ENCODE measurements around the gene ITGAX. TPM values are rescaled to one million over a fixed set of nuclear protein-coding genes. Genes with fewer than 3 reads are reported as not detected.
"Not testable (repeated sequence)": the region's sequence is repeated elsewhere in the genome, so short reads cannot be mapped to it uniquely, and the experiment has no call there.

The ITGAX gene
- total RNA-seq, 1 experiment from 2014 or later, result not detected

DNA sequence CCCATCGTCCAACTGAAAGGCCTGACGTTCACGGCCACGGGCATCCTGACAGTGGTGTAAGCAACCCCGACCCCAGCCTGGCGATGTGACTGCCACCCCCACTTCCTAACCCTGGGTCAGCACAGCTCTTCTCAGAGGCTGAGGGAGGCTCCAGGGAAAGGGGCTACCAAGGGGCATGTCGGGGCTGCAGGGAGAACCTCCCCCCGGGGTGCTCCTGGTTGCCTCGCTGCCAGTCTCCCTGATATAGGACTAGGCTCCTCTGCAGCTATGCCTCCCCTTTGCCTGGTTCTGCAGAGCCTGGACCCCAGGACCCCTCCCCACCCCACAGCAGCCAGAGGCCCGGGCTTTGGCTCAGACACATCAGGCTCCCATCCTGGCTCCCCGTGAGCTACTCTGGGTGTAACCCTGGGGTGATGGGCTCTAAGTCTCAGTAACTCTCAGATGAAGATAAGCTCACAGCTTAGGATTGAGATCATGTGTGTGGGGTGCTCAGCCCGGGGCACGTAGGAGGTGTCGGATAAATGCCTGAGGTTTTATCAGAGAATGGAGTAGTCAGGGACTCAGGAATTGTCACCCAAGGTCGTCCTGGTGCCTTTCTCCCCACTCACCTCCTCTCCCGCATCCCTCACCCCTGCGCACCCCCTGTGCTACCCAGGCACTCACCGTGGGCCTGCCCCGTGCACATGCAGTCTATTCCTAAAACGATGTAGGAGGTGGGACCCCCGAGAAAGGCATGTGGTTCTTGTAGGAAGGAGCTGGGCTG lies 48.8 kb downstream of the ITGAX start:
- Histone ChIP-seq H3K27ac (no peak overlapping the region), H3K9me3 (replicated peaks) (no peaks in the 10 kb centered on the region), H3K4me3 (peak overlapping the region; percentile 46), H3K36me3 (no peaks in the 10 kb centered on the region), H3K27me3 (0 out of 2 replicates have a peak, but pooled peaks cover 2% of the 10 kb centered on the region), H3K4me1 (no peaks in the 10 kb centered on the region)
- no peak for DNase-seq

GRCh38 chr16:31404353-31405064 lies 49.5 kb downstream of the ITGAX start:
- H3K4me1 ChIP-seq, result no peaks in the 10 kb centered on the region
- no peaks in the 10 kb centered on the region for H3K9me3 ChIP-seq (replicated peaks)
- peak overlapping the region; percentile 46 for H3K4me3 ChIP-seq
- peak; percentile 22 to 50 for DNase-seq
- no peak overlapping the region for H3K27ac ChIP-seq
- no peaks in the 10 kb centered on the region for H3K36me3 ChIP-seq
- H3K27me3 ChIP-seq, result 0 out of 2 replicates have a peak, but pooled peaks cover 2% of the 10 kb centered on the region

GRCh38 chr16:31407406-31407805 lies 52.4 kb downstream of the ITGAX start:
- DNase-seq, result no peak
- Histone ChIP-seq H3K9me3 (replicated peaks) (no peaks in the 10 kb centered on the region), H3K4me1 (no peaks in the 10 kb centered on the region), H3K27me3 (peaks cover 8% of the 10 kb centered on the region; the same call in 1 of the 2 replicates), H3K36me3 (no peaks in the 10 kb centered on the region), H3K4me3 (no peak overlapping the region), H3K27ac (no peak overlapping the region)

DNA sequence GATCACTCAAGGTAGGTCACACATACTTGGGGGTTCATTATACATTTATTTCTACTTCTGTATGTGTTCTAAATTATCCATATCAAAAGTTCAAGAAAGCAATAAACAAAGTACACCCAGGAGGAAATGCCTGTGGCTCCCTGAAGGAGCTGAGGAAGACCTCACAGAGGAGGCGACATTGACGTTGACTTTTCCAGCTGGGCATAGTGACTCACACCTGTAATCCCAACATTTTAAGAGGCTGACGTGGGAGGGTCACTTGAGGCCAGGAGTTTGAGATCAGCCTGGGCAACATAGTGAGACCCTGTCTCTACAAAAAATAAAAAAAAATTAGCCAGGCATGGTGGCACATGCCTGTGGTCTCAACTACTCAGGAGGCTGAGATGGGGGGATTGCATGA lies 54.5 kb downstream of the ITGAX start:
- H3K27ac ChIP-seq, result no peak overlapping the region
- H3K36me3 ChIP-seq, result no peaks in the 10 kb centered on the region
- DNase-seq, result no peak
- H3K4me3 ChIP-seq, result no peak overlapping the region
- peaks cover 8% of the 10 kb centered on the region; the same call in 1 of the 2 replicates for H3K27me3 ChIP-seq
- no peaks in the 10 kb centered on the region for H3K9me3 ChIP-seq (replicated peaks)
- no peaks in the 10 kb centered on the region for H3K4me1 ChIP-seq

- Histone ChIP-seq H3K4me3 (no peak overlapping the region), H3K27me3 (peaks cover 8% of the 10 kb centered on the region; the same call in 1 of the 2 replicates), H3K36me3 (no peaks in the 10 kb centered on the region), H3K27ac (no peak overlapping the region), H3K9me3 (replicated peaks) (no peaks in the 10 kb centered on the region), H3K4me1 (no peaks in the 10 kb centered on the region)
- no peak for DNase-seq
These were observed 55.1 kb downstream of the ITGAX start for GRCh38 chr16:31410082-31410481.

GRCh38 chr16:31411024-31411844 lies 56.3 kb downstream of the ITGAX start:
- Histone ChIP-seq H3K4me3 (no peak overlapping the region), H3K4me1 (no peaks in the 10 kb centered on the region), H3K9me3 (replicated peaks) (no peaks in the 10 kb centered on the region), H3K36me3 (no peaks in the 10 kb centered on the region), H3K27ac (no peak overlapping the region), H3K27me3 (peaks cover 8% of the 10 kb centered on the region; the same call in 1 of the 2 replicates)
- no peak for DNase-seq

DNA sequence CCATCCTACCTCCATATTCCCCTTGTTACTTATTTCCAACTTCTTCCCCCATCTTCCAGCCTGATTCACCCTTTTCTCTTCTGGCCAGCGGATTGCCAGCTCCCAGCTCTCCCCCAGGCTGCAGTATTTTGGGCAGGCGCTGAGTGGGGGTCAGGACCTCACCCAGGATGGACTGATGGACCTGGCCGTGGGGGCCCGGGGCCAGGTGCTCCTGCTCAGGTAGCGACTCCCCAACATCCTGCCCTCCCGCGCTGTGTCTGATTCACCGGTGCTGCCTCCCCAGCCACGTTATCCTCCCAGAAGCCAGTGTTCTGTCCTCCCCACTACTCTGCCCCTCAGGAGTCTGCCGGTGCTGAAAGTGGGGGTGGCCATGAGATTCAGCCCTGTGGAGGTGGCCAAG lies 57.8 kb downstream of the ITGAX start:
- Histone ChIP-seq H3K36me3 (no peaks in the 10 kb centered on the region), H3K4me1 (no peaks in the 10 kb centered on the region), H3K27me3 (peaks cover 8% of the 10 kb centered on the region; the same call in 1 of the 2 replicates), H3K27ac (no peak overlapping the region), H3K9me3 (replicated peaks) (no peaks in the 10 kb centered on the region), H3K4me3 (no peak overlapping the region)
- DNase-seq, result no peak

DNA sequence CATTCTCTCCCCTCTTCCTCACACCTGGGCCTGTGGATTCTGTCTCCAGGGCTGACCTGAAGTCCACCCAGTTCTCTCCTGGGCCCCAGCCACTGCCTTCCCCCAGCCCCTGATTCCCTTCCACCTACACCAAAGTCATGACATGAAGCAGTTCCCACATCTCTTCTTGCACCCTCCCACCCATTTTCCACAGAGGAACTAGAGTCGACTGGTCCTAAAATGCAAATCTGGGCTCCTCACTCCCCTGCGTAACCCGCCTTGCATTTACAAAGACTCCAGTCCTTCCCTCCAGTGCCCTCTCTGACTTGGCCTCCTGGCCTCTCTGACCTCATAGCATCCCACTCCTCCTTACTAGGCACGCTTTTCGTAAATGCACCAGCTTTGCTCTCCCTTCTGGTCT lies 58.4 kb downstream of the ITGAX start:
- Histone ChIP-seq H3K4me1 (no peaks in the 10 kb centered on the region), H3K36me3 (no peaks in the 10 kb centered on the region), H3K9me3 (replicated peaks) (no peaks in the 10 kb centered on the region), H3K4me3 (no peak overlapping the region), H3K27ac (no peak overlapping the region), H3K27me3 (peaks cover 7% of the 10 kb centered on the region; the same call in 1 of the 2 replicates)
- no peak for DNase-seq

- DNase-seq, result no peak
- H3K4me1 ChIP-seq, result no peaks in the 10 kb centered on the region
These were observed 59.0 kb downstream of the ITGAX start for GRCh38 chr16:31413943-31414342.

DNA sequence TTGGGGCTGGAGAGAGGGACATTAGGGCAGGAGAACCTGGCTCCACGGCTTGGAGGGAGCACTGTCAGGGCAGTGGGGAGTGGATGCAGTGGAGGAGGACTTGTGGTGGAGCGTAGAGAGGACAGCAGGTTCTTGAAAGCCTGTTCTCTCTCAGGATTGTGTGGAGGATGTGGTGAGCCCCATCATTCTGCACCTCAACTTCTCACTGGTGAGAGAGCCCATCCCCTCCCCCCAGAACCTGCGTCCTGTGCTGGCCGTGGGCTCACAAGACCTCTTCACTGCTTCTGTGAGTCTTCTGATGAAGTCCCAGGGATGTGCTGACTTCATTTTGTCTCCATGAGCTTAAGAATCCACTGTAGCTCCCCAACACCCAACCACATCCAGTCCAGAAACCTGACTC lies 59.7 kb downstream of the ITGAX start:
- Histone ChIP-seq H3K4me3 (no peak overlapping the region), H3K4me1 (no peaks in the 10 kb centered on the region), H3K27ac (no peak overlapping the region), H3K9me3 (replicated peaks) (no peaks in the 10 kb centered on the region), H3K36me3 (no peaks in the 10 kb centered on the region), H3K27me3 (peaks cover 6% of the 10 kb centered on the region; the same call in 1 of the 2 replicates)
- DNase-seq, result no peak

More at GRCh38 chr16:31413943-31414342, 59.0 kb downstream of the ITGAX start:
- Histone ChIP-seq H3K27ac (no peak overlapping the region), H3K27me3 (peaks cover 6% of the 10 kb centered on the region; the same call in 1 of the 2 replicates), H3K36me3 (no peaks in the 10 kb centered on the region), H3K9me3 (replicated peaks) (no peaks in the 10 kb centered on the region), H3K4me3 (no peak overlapping the region)

- DNase-seq, result no peak
- Histone ChIP-seq H3K27me3 (peaks cover 2% of the 10 kb centered on the region; the same call in 1 of the 2 replicates), H3K4me1 (no peaks in the 10 kb centered on the region), H3K4me3 (no peak overlapping the region), H3K36me3 (no peaks in the 10 kb centered on the region), H3K9me3 (replicated peaks) (no peaks in the 10 kb centered on the region), H3K27ac (no peak overlapping the region)
These were observed 61.4 kb downstream of the ITGAX start for GRCh38 chr16:31416371-31416770.

GRCh38 chr16:31417036-31417435 lies 62.1 kb downstream of the ITGAX start:
- H3K4me3 ChIP-seq; H3K27ac ChIP-seq; DNase-seq; H3K9me3 ChIP-seq (replicated peaks); H3K4me1 ChIP-seq; H3K36me3 ChIP-seq; H3K27me3 ChIP-seq: not testable (repeated sequence)

- no peak overlapping the region for H3K27ac ChIP-seq
- H3K36me3 ChIP-seq, result no peaks in the 10 kb centered on the region
- no peaks in the 10 kb centered on the region for H3K9me3 ChIP-seq (replicated peaks)
- no peak overlapping the region for H3K4me3 ChIP-seq
- no peaks in the 10 kb centered on the region for H3K4me1 ChIP-seq
- DNase-seq, result no peak
- H3K27me3 ChIP-seq, result no peaks in the 10 kb centered on the region
These were observed 62.9 kb downstream of the ITGAX start for GRCh38 chr16:31417916-31418315.

DNA sequence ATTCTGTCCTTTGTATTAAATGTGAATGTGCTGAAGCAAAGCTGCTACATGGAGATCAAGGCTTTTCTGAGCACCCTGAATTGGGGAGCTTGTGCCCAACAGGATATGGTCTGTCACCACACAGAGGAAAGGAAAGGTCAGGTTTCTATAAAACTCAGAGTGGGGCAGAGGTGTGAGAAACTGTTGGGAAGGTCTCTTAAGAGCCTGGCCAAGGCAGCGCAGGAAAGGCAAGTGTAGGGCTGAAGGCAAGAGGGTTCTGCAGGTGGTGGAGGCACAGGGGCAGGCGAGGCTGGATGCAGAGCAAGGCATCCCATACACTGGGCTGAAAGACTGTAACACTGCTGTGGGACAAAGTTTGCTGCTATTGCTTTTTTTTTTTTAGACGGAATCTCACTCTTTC lies 65.1 kb downstream of the ITGAX start:
- Histone ChIP-seq H3K4me3 (no peak overlapping the region), H3K4me1 (no peaks in the 10 kb centered on the region), H3K36me3 (no peaks in the 10 kb centered on the region), H3K27me3 (no peaks in the 10 kb centered on the region), H3K9me3 (replicated peaks) (no peaks in the 10 kb centered on the region), H3K27ac (no peak overlapping the region)
- no peak for DNase-seq

DNA sequence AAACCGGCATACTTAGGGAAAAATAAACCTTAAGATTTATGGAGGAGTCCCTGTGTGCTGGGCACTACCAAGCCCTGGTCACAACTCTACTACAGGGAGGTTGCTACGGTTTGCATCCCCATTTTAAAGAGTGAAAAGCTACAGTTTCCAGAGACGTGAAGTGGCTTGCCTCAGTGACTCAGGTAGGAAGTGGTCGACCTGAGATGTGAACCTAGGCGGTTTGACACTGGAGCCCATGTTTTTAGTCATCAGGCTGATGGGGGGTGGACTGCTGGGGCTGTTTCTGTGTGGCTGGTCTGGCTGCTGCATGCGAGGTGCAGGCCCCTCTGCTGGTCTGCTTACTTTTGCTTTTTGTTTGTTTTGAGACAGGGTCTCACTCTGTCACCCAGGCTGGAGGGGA lies 66.6 kb downstream of the ITGAX start:
- no peak for DNase-seq
- no peaks in the 10 kb centered on the region for H3K4me1 ChIP-seq
- H3K27ac ChIP-seq, result no peak overlapping the region
- H3K27me3 ChIP-seq, result no peaks in the 10 kb centered on the region
- no peaks in the 10 kb centered on the region for H3K9me3 ChIP-seq (replicated peaks)
- no peak overlapping the region for H3K4me3 ChIP-seq
- H3K36me3 ChIP-seq, result no peaks in the 10 kb centered on the region

Data from SJCRH30 (cell line).